Endodermal cell (in vitro differentiated cells): ENCODE measurements around the gene SPG7. TPM values are rescaled to one million over a fixed set of nuclear protein-coding genes. Genes with fewer than 3 reads are reported as not detected.
A peak's percentile ranks its signal among the peaks of the same experiment; 100 is the strongest.

Source experiments
- DNase-seq: peaks from one replicate; pipeline ENCODE4 v3.0.0-alpha.2; 2017
- H3K27ac ChIP-seq: 2 replicates; pipeline ENCODE4 v1.5.1; 2013; ENCODE audit warnings: mild to moderate bottlenecking, low read depth, low read length, moderate library complexity
- H3K27me3 ChIP-seq: 2 replicates; pipeline ENCODE4 v1.6.1; 2013; ENCODE audit warnings: mild to moderate bottlenecking, low read length, moderate library complexity; ENCODE audit not compliant: insufficient read depth, control insufficient read depth, poor library complexity, severe bottlenecking
- H3K36me3 ChIP-seq: 2 replicates; pipeline ENCODE4 v1.7.0; 2013; ENCODE audit warnings: mild to moderate bottlenecking, low read length, moderate library complexity; ENCODE audit not compliant: control insufficient read depth, insufficient read depth
- H3K4me1 ChIP-seq: one replicate; pipeline ENCODE4 v1.7.0; 2013; ENCODE audit warnings: low read length; ENCODE audit not compliant: control insufficient read depth, insufficient read depth
- H3K4me3 ChIP-seq: 2 replicates; pipeline ENCODE4 v1.5.1; 2013; ENCODE audit warnings: mild to moderate bottlenecking, low read length, moderate library complexity
- H3K9ac ChIP-seq: 2 replicates; pipeline ENCODE4 v1.6.1; 2013; ENCODE audit warnings: mild to moderate bottlenecking, low read length, moderate library complexity; ENCODE audit not compliant: poor library complexity, severe bottlenecking; ENCODE audit errors: extremely low read depth
- H3K9me3 ChIP-seq: 2 replicates; pipeline ENCODE4 v1.6.1; 2013; ENCODE audit warnings: mild to moderate bottlenecking, low read length, moderate library complexity; ENCODE audit not compliant: control insufficient read depth
- H3K27ac Mint-ChIP-seq: 2 replicates; pipeline ENCODE4 v1.8.0; 2020; ENCODE audit warnings: mixed read lengths
- H3K27me3 Mint-ChIP-seq: 2 replicates; pipeline ENCODE4 v1.8.0; 2021; ENCODE audit warnings: mild to moderate bottlenecking, mixed read lengths; ENCODE audit not compliant: insufficient read depth
- H3K36me3 Mint-ChIP-seq: 2 replicates; pipeline ENCODE4 v1.8.0; 2020; ENCODE audit warnings: low read depth, mixed read lengths
- H3K4me1 Mint-ChIP-seq: 2 replicates; pipeline ENCODE4 v1.8.0; 2020; ENCODE audit warnings: mixed read lengths
- H3K4me3 Mint-ChIP-seq: 2 replicates; pipeline ENCODE4 v1.8.0; 2020; ENCODE audit warnings: mild to moderate bottlenecking, moderate library complexity, mixed read lengths
- H3K9me3 Mint-ChIP-seq: 2 replicates; pipeline ENCODE4 v1.8.0; 2020; ENCODE audit warnings: mild to moderate bottlenecking, mixed read lengths
- CTCF ChIP-seq: fragments of 200-600 bp; sonication (generic); conservative IDR thresholded peaks from 2 replicates; pipeline ENCODE4 v1.5.0; 2021; ENCODE audit warnings: antibody characterized with exemption, mild to moderate bottlenecking
- WGBS, 2 experiments: methylation state at CpG; one replicate each; pipeline versions ENCODE4 v1.1.5 to v1.1.7; 2013; ENCODE audit warnings: missing lambda C conversion rate in 2 of 2, mixed read lengths in 1 of 2; ENCODE audit not compliant: insufficient coverage in 1 of 2, insufficient read length in 1 of 2; 5-methylcytosine and 5-hydroxymethylcytosine counted together
- total RNA-seq, 2 donors: library from RNA; stranded (reverse); fragmentation: NEBNext Ultra II Directional in 1 of 2; extraction: Animal tissue kit (Norgen Biotek cat#: 25700) in 1 of 2; gene quantifications; 2 replicates in 1 of 2; 3 replicates in 1 of 2; pipeline ENCODE4 v1.2.1, GENCODE V29; 2021

SPG7 gene
- total RNA-seq, 2 donors from 2014 or later: 153 to 156 TPM

- Mint-ChIP-seq H3K4me3 (no peak overlapping the region), H3K36me3 (no peaks in the 10 kb centered on the region), H3K27me3 (no peaks in the 10 kb centered on the region), H3K27ac (no peak overlapping the region), H3K4me1 (peaks cover 7% of the 10 kb centered on the region), H3K9me3 (no peaks in the 10 kb centered on the region)
- Histone ChIP-seq H3K4me1 (no peaks in the 10 kb centered on the region), H3K27ac (no peak overlapping the region), H3K9ac (no peak overlapping the region), H3K9me3 (no peaks in the 10 kb centered on the region), H3K27me3 (no peaks in the 10 kb centered on the region), H3K4me3 (no peak overlapping the region), H3K36me3 (no peaks in the 10 kb centered on the region)
- WGBS, 2 experiments: 10 to 35% methylated on average over 6 to 22 of the region's 22 CpGs
- no peak for TF ChIP-seq CTCF
- DNase-seq: peak; percentile 87
Observed at GRCh38 chr16:89602273-89602951, 94.2 kb downstream of the SPG7 start.

GRCh38 chr16:89602952-89603590, 94.9 kb downstream of the SPG7 start:
- peak overlapping the region; percentile 48 for H3K27ac Mint-ChIP-seq
- H3K9me3 ChIP-seq: no peaks in the 10 kb centered on the region
- no peak overlapping the region for H3K4me3 Mint-ChIP-seq
- no peaks in the 10 kb centered on the region for H3K36me3 ChIP-seq
- H3K4me1 Mint-ChIP-seq: peaks cover 11% of the 10 kb centered on the region
- no peaks in the 10 kb centered on the region for H3K9me3 Mint-ChIP-seq
- peaks cover 4% of the 10 kb centered on the region for H3K4me1 ChIP-seq
- WGBS, 2 experiments: 73 to 89% methylated on average over 3 to 5 of the region's 5 CpGs
- no peaks in the 10 kb centered on the region for H3K27me3 ChIP-seq
- no peaks in the 10 kb centered on the region for H3K36me3 Mint-ChIP-seq
- TF ChIP-seq CTCF: no peak
- no peak overlapping the region for H3K9ac ChIP-seq
- DNase-seq: no peak
- H3K27me3 Mint-ChIP-seq: no peaks in the 10 kb centered on the region
- H3K27ac ChIP-seq: no peak overlapping the region
- H3K4me3 ChIP-seq: no peak overlapping the region

- Histone ChIP-seq H3K4me3 (no peak overlapping the region), H3K9me3 (no peaks in the 10 kb centered on the region), H3K27me3 (no peaks in the 10 kb centered on the region), H3K27ac (no peak overlapping the region), H3K36me3 (no peaks in the 10 kb centered on the region), H3K9ac (no peak overlapping the region), H3K4me1 (peaks cover 7% of the 10 kb centered on the region)
- H3K4me3 Mint-ChIP-seq: no peak overlapping the region
- no peaks in the 10 kb centered on the region for H3K36me3 Mint-ChIP-seq
- peaks cover 15% of the 10 kb centered on the region for H3K4me1 Mint-ChIP-seq
- no peaks in the 10 kb centered on the region for H3K9me3 Mint-ChIP-seq
- H3K27ac Mint-ChIP-seq: no peak overlapping the region
- 92 to 96% methylated on average over 9 to 16 of the region's 16 CpGs for WGBS, 2 experiments
- DNase-seq: no peak
- no peaks in the 10 kb centered on the region for H3K27me3 Mint-ChIP-seq
- no peak for TF ChIP-seq CTCF
Observed at GRCh38 chr16:89604764-89605163, 96.6 kb downstream of the SPG7 start.
